Neuronal stem cell (in vitro differentiated cells): Measurements from ENCODE around the gene MTARC1.

ENCODE experiments used
- DNase-seq: peaks from one replicate; pipeline ENCODE4 v3.0.0-alpha.2; 2013; ENCODE audit warnings: low spot score
- H2AFZ ChIP-seq: one replicate; pipeline ENCODE4 v1.6.1; 2013; ENCODE audit warnings: mild to moderate bottlenecking, low read length, inconsistent platforms
- H2AK5ac ChIP-seq: 2 replicates; pipeline ENCODE4 v1.6.1; 2013; ENCODE audit warnings: low read depth, mild to moderate bottlenecking, inconsistent platforms, low read length, moderate library complexity, mixed read lengths
- H2BK120ac ChIP-seq: 2 replicates; pipeline ENCODE4 v1.6.1; 2013; ENCODE audit warnings: low read depth, mild to moderate bottlenecking, inconsistent platforms, low read length, moderate library complexity, mixed read lengths
- H2BK12ac ChIP-seq: one replicate; pipeline ENCODE4 v1.6.1; 2013; ENCODE audit warnings: low read length, inconsistent platforms
- H2BK15ac ChIP-seq: 2 replicates; pipeline ENCODE4 v1.6.1; 2013; ENCODE audit warnings: mild to moderate bottlenecking, low read length, inconsistent platforms, mixed read lengths
- H2BK5ac ChIP-seq: one replicate; pipeline ENCODE4 v1.6.1; 2013; ENCODE audit warnings: inconsistent platforms, mild to moderate bottlenecking, low read length, moderate library complexity
- H3K14ac ChIP-seq: one replicate; pipeline ENCODE4 v1.6.1; 2013; ENCODE audit warnings: low read length, inconsistent platforms
- H3K18ac ChIP-seq: 2 replicates; pipeline ENCODE4 v1.6.1; 2013; ENCODE audit warnings: low read length, inconsistent platforms
- H3K23ac ChIP-seq: 2 replicates; pipeline ENCODE4 v1.6.1; 2013; ENCODE audit warnings: low read depth, mild to moderate bottlenecking, mixed read lengths, low read length, inconsistent platforms; ENCODE audit not compliant: poor library complexity
- H3K27ac ChIP-seq: replicated peaks from 3 replicates; pipeline ENCODE4 v1.5.1; 2013; ENCODE audit warnings: low read length, inconsistent platforms
- H3K27me3 ChIP-seq, 3 experiments: 2 replicates each; pipeline ENCODE4 v1.6.1; 2013; ENCODE audit warnings: low read length in 3 of 3, mild to moderate bottlenecking in 2 of 3, inconsistent platforms in 1 of 3, low read depth in 1 of 3, mixed read lengths in 1 of 3, moderate library complexity in 1 of 3; ENCODE audit not compliant: control insufficient read depth in 3 of 3, insufficient read depth in 3 of 3
- H3K36me3 ChIP-seq, 2 donors: replicated peaks in 1 of 2; 2 replicates each; pipeline ENCODE4 v1.6.1; 2013; ENCODE audit warnings: low read length in 2 of 2; ENCODE audit not compliant: control insufficient read depth in 2 of 2, insufficient read depth in 2 of 2
- H3K4ac ChIP-seq: 2 replicates; pipeline ENCODE4 v1.6.1; 2013; ENCODE audit warnings: inconsistent platforms, mild to moderate bottlenecking, low read length, moderate library complexity
- H3K4me1 ChIP-seq, 2 donors: 1 replicate in 1 of 2; 2 replicates in 1 of 2; pipeline ENCODE4 v1.6.1; 2013; ENCODE audit warnings: low read length in 2 of 2, low read depth in 1 of 2; ENCODE audit not compliant: control insufficient read depth in 2 of 2, insufficient read depth in 1 of 2
- H3K4me2 ChIP-seq: one replicate; pipeline ENCODE4 v1.6.1; 2013; ENCODE audit warnings: mild to moderate bottlenecking, low read length, inconsistent platforms; ENCODE audit not compliant: insufficient read depth, poor library complexity, severe bottlenecking
- H3K4me3 ChIP-seq, 2 donors: 2 replicates each; pipeline ENCODE4 v1.5.1; 2013; ENCODE audit warnings: low read length in 2 of 2, mild to moderate bottlenecking in 2 of 2, inconsistent platforms in 1 of 2, moderate library complexity in 1 of 2
- H3K79me1 ChIP-seq: one replicate; pipeline ENCODE4 v1.6.1; 2013; ENCODE audit warnings: low read depth, mild to moderate bottlenecking, inconsistent platforms, low read length, moderate library complexity
- H3K9ac ChIP-seq: one replicate; pipeline ENCODE4 v1.6.1; 2013; ENCODE audit warnings: mild to moderate bottlenecking, low read depth, low read length, inconsistent platforms; ENCODE audit not compliant: poor library complexity
- H3K9me3 ChIP-seq, 2 donors: replicated peaks in 1 of 2; 2 replicates each; pipeline versions ENCODE3 to v1.6.1; 2013; ENCODE audit warnings: low read length in 2 of 2, mild to moderate bottlenecking in 2 of 2, inconsistent platforms in 1 of 2, low read depth in 1 of 2, mixed read lengths in 1 of 2, moderate library complexity in 1 of 2; ENCODE audit not compliant: control insufficient read depth in 2 of 2, insufficient read depth in 1 of 2
- H4K8ac ChIP-seq: one replicate; pipeline ENCODE4 v1.6.1; 2013; ENCODE audit warnings: low read depth, mild to moderate bottlenecking, inconsistent platforms, low read length, moderate library complexity
- H4K91ac ChIP-seq: one replicate; pipeline ENCODE4 v1.6.1; 2013; ENCODE audit warnings: low read length, low read depth, mild to moderate bottlenecking, inconsistent platforms; ENCODE audit not compliant: poor library complexity
- WGBS, 2 donors: extraction: QIAGEN DNeasy Blood & Tissue Kit; methylation state at CpG; one replicate each; pipeline ENCODE4 v1.1.7; 2013; ENCODE audit warnings: missing lambda C conversion rate in 2 of 2, mixed read lengths in 1 of 2; ENCODE audit not compliant: insufficient read length in 2 of 2, insufficient replicate concordance in 1 of 2; ENCODE audit errors: extremely low coverage in 2 of 2; 5-methylcytosine and 5-hydroxymethylcytosine counted together

The MTARC1 gene

GRCh38 chr1:220791285-220791684, 4.6 kb downstream of the MTARC1 start:
- Histone ChIP-seq H3K23ac (no peak overlapping the region), H3K4me1 (peaks cover 2 to 4% of the 10 kb centered on the region in 2 donors), H4K8ac (no peak overlapping the region), H3K18ac (no peak overlapping the region), H3K36me3 (no peaks in the 10 kb centered on the region), H3K14ac (no peak overlapping the region), H3K27ac (no peak overlapping the region), H3K4ac (no peak overlapping the region), H3K79me1 (no peaks in the 10 kb centered on the region), H2AK5ac (no peak overlapping the region), H4K91ac (no peak overlapping the region), H3K4me3 (no peak overlapping the region), H2BK12ac (no peak overlapping the region), H3K4me2 (no peak overlapping the region), H3K9me3 (no peaks in the 10 kb centered on the region), H2BK120ac (no peak overlapping the region), H2AFZ (no peak overlapping the region), H3K9ac (no peak overlapping the region), H2BK5ac (no peak overlapping the region), H3K27me3 (no peaks in the 10 kb centered on the region), H2BK15ac (no peak overlapping the region)
- WGBS, 2 donors, result no CpG with 5 or more reads among the region's 6 CpGs
- no peak for DNase-seq

GRCh38 chr1:220791956-220792355, 5.2 kb downstream of the MTARC1 start:
- Histone ChIP-seq H2AK5ac (no peak overlapping the region), H4K8ac (no peak overlapping the region), H3K18ac (no peak overlapping the region), H2AFZ (no peak overlapping the region), H4K91ac (no peak overlapping the region), H3K4me2 (no peak overlapping the region), H2BK120ac (no peak overlapping the region), H3K9ac (no peak overlapping the region), H3K4me1 (peaks cover 0 to 3% of the 10 kb centered on the region in 2 donors), H3K4ac (no peak overlapping the region), H3K4me3 (no peak overlapping the region), H2BK12ac (no peak overlapping the region), H2BK15ac (no peak overlapping the region), H3K36me3 (no peaks in the 10 kb centered on the region), H3K9me3 (no peaks in the 10 kb centered on the region), H3K23ac (no peak overlapping the region), H2BK5ac (no peak overlapping the region), H3K27me3 (no peaks in the 10 kb centered on the region), H3K79me1 (no peaks in the 10 kb centered on the region), H3K14ac (no peak overlapping the region), H3K27ac (no peak overlapping the region)
- no peak for DNase-seq
- WGBS, 2 donors, result no CpG with 5 or more reads among the region's 5 CpGs

DNA sequence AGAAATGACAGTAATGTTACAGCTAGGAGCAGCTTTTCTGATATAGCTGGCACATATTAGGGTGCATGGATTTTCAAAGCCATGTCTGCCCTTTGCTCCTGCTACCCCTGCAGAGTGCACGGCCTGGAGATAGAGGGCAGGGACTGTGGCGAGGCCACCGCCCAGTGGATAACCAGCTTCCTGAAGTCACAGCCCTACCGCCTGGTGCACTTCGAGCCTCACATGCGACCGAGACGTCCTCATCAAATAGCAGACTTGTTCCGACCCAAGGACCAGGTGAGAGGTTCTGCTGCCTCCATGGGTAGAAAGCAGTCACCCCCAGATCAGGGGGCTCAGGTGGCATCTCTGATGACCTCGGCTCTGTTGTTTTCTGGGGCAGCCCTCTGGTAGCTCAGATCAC, 9.8 kb downstream of the MTARC1 start:
- H4K8ac ChIP-seq, result no peak overlapping the region
- H2AK5ac ChIP-seq, result no peak overlapping the region
- no peak overlapping the region for H2BK15ac ChIP-seq
- no peak overlapping the region for H3K9ac ChIP-seq
- no peak overlapping the region for H3K4ac ChIP-seq
- no peaks in the 10 kb centered on the region for H3K4me1 ChIP-seq
- H2BK12ac ChIP-seq, result no peak overlapping the region
- no peak overlapping the region for H4K91ac ChIP-seq
- H3K79me1 ChIP-seq, result no peaks in the 10 kb centered on the region
- no peak overlapping the region for H3K27ac ChIP-seq
- WGBS, 2 donors, result no CpG with 5 or more reads among the region's 10 CpGs
- peaks cover 2 to 9% of the 10 kb centered on the region in 2 donors for H3K36me3 ChIP-seq
- no peak overlapping the region for H2AFZ ChIP-seq
- H3K9me3 ChIP-seq, result no peaks in the 10 kb centered on the region
- no peak overlapping the region for H3K14ac ChIP-seq
- no peak overlapping the region for H3K4me2 ChIP-seq
- H3K18ac ChIP-seq, result no peak overlapping the region
- H3K23ac ChIP-seq, result no peak overlapping the region
- H2BK5ac ChIP-seq, result no peak overlapping the region
- H3K4me3 ChIP-seq, result no peak overlapping the region
- DNase-seq, result no peak
- no peaks in the 10 kb centered on the region for H3K27me3 ChIP-seq
- H2BK120ac ChIP-seq, result no peak overlapping the region

DNA sequence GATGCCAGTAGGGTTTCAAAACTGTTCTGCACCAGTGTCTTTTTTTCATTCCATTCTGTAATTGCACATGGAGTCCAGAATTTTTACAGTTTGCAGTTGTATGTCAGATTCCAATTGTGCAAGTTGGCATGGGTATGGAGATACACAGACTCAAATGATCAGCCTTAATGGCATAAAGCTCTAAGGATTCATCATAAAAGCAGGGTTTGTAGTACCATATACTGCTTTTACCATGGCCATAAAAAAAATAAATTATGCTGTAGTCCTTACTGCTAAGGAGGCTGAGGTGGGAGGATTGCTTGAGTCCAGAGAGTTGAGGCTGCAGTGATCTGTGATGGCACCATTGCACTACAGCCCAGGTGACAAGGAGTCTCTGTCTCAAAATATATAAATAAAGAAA, 10.3 kb downstream of the MTARC1 start:
- H2BK15ac ChIP-seq, result no peak overlapping the region
- no peak overlapping the region for H2BK12ac ChIP-seq
- H3K4me2 ChIP-seq, result no peak overlapping the region
- H3K9me3 ChIP-seq, result no peaks in the 10 kb centered on the region
- no peak overlapping the region for H3K14ac ChIP-seq
- H3K4me1 ChIP-seq, result no peaks in the 10 kb centered on the region
- H4K8ac ChIP-seq, result no peak overlapping the region
- H3K18ac ChIP-seq, result no peak overlapping the region
- H3K4ac ChIP-seq, result no peak overlapping the region
- no peak overlapping the region for H3K4me3 ChIP-seq
- H2BK5ac ChIP-seq, result no peak overlapping the region
- H3K79me1 ChIP-seq, result no peaks in the 10 kb centered on the region
- H2AFZ ChIP-seq, result no peak overlapping the region
- H3K23ac ChIP-seq, result no peak overlapping the region
- H3K27me3 ChIP-seq, result no peaks in the 10 kb centered on the region
- no peak overlapping the region for H3K27ac ChIP-seq
- no peak overlapping the region for H4K91ac ChIP-seq
- DNase-seq, result no peak
- H3K36me3 ChIP-seq, result peaks cover 5 to 9% of the 10 kb centered on the region in 2 donors
- no peak overlapping the region for H3K9ac ChIP-seq
- no peak overlapping the region for H2BK120ac ChIP-seq
- no peak overlapping the region for H2AK5ac ChIP-seq
